Measurements from ENCODE around the gene NEURL4. TPM values are rescaled to one million over a fixed set of nuclear protein-coding genes. Genes with fewer than 3 reads are reported as not detected.
A peak's percentile ranks its signal among the peaks of the same experiment; 100 is the strongest.

NEURL4 gene
- total RNA-seq, 1 donor from 2014 or later: 61.5 TPM

DNA sequence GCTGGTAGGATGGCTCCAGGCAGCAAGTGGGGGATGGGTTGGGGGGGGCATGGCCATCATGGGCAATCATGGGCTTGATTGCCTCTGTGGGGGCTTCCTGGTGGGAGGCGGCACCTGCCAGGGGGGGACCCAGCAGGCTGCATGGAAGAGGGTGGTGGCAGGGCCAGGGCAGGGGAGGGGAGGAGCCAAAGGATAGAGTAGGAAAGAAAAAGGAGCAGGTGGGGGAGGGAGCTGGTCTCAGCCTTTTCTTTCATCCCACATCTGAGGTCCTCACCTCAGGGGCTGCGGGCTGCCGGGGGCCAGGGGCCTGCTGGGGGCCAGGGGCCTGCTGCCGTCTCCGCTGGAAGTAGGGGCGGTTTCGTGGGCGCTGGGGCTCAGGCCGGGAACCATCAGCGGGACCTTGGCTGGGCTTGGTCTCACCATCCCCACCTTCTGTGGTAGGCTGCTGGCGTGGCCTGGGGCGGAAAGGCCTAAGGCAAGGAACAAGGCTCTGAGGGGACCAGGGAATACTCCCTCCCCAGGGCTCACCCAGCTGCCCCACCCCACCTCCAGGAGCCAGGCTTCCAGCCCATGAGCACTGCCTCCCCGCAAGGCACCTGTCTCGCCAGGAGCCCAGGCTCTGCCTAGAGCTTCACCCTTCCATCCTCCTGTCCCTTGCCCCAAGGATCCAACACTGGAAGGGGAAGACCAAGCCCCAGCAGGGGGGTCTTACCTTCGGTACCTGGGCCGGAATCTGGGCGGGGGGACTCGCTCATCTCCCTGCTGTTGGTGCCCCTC, 39.7 kb downstream of the NEURL4 start:
- Mint-ChIP-seq H3K36me3 (no peaks in the 10 kb centered on the region), H3K4me1 (ENCODE audit: unreplicated experiment) (peaks cover 14% of the 10 kb centered on the region), H3K27ac (no peak overlapping the region), H3K27me3 (peaks cover 32% of the 10 kb centered on the region), H3K9me3 (no peaks in the 10 kb centered on the region), H3K4me3 (no peak overlapping the region)
- no peak for DNase-seq (ENCODE audit: extremely low spot score, unreplicated experiment)
- TF ChIP-seq, protein P1, sequence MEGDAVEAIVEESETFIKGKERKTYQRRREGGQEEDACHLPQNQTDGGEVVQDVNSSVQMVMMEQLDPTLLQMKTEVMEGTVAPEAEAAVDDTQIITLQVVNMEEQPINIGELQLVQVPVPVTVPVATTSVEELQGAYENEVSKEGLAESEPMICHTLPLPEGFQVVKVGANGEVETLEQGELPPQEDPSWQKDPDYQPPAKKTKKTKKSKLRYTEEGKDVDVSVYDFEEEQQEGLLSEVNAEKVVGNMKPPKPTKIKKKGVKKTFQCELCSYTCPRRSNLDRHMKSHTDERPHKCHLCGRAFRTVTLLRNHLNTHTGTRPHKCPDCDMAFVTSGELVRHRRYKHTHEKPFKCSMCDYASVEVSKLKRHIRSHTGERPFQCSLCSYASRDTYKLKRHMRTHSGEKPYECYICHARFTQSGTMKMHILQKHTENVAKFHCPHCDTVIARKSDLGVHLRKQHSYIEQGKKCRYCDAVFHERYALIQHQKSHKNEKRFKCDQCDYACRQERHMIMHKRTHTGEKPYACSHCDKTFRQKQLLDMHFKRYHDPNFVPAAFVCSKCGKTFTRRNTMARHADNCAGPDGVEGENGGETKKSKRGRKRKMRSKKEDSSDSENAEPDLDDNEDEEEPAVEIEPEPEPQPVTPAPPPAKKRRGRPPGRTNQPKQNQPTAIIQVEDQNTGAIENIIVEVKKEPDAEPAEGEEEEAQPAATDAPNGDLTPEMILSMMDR (conservative IDR thresholded peaks at IDR 0.05): no peak

DNA sequence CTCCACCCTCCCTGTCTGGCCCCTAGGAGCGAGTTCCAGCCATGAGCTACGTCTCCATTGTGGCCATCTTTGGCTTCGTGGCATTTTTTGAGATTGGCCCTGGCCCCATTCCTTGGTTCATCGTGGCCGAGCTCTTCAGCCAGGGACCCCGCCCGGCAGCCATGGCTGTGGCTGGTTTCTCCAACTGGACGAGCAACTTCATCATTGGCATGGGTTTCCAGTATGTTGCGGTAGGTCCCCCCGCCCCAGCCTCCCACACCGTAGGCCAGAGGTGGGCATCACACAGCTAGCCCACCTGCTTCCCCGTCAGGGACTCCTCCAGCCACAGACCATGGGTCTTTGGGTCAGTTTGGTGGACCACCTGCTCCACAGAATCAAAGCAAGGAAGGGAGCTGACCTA, 43.5 kb downstream of the NEURL4 start:
- no peak for DNase-seq (ENCODE audit: extremely low spot score, unreplicated experiment)
- TF ChIP-seq, protein P1 (conservative IDR thresholded peaks at IDR 0.05): no peak
- no peak overlapping the region for H3K27ac Mint-ChIP-seq
- no peaks in the 10 kb centered on the region for H3K9me3 Mint-ChIP-seq
- H3K36me3 Mint-ChIP-seq: no peaks in the 10 kb centered on the region
- H3K4me1 Mint-ChIP-seq (ENCODE audit: unreplicated experiment): peaks cover 6% of the 10 kb centered on the region
- H3K4me3 Mint-ChIP-seq: no peak overlapping the region
- peaks cover 17% of the 10 kb centered on the region for H3K27me3 Mint-ChIP-seq

DNA sequence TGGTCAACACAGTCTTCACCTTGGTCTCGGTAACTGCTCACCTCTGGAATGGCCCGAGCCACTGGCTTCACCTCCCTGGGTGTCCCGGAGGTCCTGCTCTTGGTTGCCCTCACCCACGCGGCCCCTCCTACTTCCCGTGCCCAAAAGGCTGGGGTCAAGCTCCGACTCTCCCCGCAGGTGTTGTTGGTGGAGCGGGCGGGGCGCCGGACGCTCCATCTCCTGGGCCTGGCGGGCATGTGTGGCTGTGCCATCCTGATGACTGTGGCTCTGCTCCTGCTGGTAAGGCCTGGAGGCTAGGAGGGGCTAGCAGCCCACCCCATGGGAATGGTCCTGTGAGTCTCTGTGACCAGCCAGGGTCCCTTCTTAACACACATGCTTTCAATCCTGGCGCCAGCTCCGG, 44.2 kb downstream of the NEURL4 start:
- Mint-ChIP-seq H3K27me3 (peaks cover 14% of the 10 kb centered on the region), H3K4me3 (no peak overlapping the region), H3K36me3 (no peaks in the 10 kb centered on the region), H3K4me1 (ENCODE audit: unreplicated experiment) (peaks cover 14% of the 10 kb centered on the region), H3K9me3 (no peaks in the 10 kb centered on the region), H3K27ac (no peak overlapping the region)
- no peak for DNase-seq (ENCODE audit: extremely low spot score, unreplicated experiment)
- TF ChIP-seq, protein P1 (conservative IDR thresholded peaks at IDR 0.05): no peak

DNA sequence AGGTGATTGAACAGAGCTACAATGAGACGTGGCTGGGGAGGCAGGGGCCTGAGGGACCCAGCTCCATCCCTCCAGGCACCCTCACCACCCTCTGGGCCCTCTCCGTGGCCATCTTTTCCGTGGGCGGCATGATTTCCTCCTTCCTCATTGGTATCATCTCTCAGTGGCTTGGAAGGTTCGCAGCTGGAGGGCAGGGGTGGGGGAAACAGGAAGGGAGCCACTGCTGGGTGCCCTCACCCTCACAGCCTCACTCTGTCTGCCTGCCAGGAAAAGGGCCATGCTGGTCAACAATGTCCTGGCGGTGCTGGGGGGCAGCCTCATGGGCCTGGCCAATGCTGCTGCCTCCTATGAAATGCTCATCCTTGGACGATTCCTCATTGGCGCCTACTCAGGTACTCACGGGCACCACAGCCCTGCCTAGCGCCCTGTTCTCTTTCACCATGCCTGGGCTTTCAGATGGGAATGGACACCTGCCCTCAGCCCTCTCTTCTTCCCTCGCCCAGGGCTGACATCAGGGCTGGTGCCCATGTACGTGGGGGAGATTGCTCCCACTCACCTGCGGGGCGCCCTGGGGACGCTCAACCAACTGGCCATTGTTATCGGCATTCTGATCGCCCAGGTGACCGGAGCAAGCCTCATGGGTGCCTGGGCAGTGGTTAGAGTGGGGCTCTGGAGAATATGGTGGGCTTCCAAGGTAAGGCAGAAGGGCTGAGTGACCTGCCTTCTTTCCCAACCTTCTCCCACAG, 45.5 kb downstream of the NEURL4 start:
- DNase-seq (ENCODE audit: extremely low spot score, unreplicated experiment): no peak
- TF ChIP-seq, protein P1 (conservative IDR thresholded peaks at IDR 0.05): no peak
- peaks cover 15% of the 10 kb centered on the region for H3K4me1 Mint-ChIP-seq (ENCODE audit: unreplicated experiment)
- no peaks in the 10 kb centered on the region for H3K36me3 Mint-ChIP-seq
- H3K27me3 Mint-ChIP-seq: peaks cover 14% of the 10 kb centered on the region
- H3K9me3 Mint-ChIP-seq: no peaks in the 10 kb centered on the region
- peak overlapping the region; percentile 88 for H3K4me3 Mint-ChIP-seq
- H3K27ac Mint-ChIP-seq: no peak overlapping the region

DNA sequence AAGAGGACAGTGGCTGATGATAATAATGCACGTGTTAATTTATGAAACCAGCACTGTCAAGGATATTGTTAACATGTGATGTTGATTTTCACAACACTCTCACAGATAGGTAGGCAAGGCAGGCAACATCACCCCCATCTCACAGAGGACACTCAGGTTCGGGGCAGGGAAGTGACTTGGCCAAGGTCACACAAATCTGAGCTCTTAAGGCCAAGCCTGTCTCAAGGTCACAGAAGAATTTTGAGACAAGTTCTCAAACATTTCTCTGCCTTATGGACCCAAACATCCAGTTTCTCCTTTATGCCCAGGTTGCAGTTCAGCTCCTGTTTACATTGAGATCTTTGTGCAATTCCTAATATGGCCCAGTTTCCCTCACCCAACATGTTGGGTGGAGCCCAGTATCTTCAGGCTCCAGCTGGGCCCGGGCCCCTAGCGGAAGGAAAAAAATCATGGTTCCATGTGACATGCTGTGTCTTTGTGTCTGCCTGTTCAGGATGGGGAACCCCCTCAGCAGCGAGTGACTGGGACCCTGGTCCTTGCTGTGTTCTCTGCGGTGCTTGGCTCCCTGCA, 46.3 kb downstream of the NEURL4 start:
- no peaks in the 10 kb centered on the region for H3K9me3 Mint-ChIP-seq
- DNase-seq (ENCODE audit: extremely low spot score, unreplicated experiment): no peak
- TF ChIP-seq, protein P1 (conservative IDR thresholded peaks at IDR 0.05): no peak
- no peak overlapping the region for H3K27ac Mint-ChIP-seq
- peaks cover 15% of the 10 kb centered on the region for H3K4me1 Mint-ChIP-seq (ENCODE audit: unreplicated experiment)
- H3K4me3 Mint-ChIP-seq: peak overlapping the region; percentile 88
- no peaks in the 10 kb centered on the region for H3K36me3 Mint-ChIP-seq
- H3K27me3 Mint-ChIP-seq: peaks cover 8% of the 10 kb centered on the region
